Measurements from ENCODE around the gene TECTB. TPM values are rescaled to one million over a fixed set of nuclear protein-coding genes. Genes with fewer than 3 reads are reported as not detected.

The TECTB gene
- total RNA-seq, 1 experiment from 2014 or later = not detected

- H3K27me3 Mint-ChIP-seq (ENCODE audit: insufficient read depth, unreplicated experiment) = no peaks in the 10 kb centered on the region
- peaks cover 3% of the 10 kb centered on the region for H3K4me1 Mint-ChIP-seq (ENCODE audit: insufficient read depth, unreplicated experiment)
- DNase-seq (ENCODE audit: unreplicated experiment) = no peak
- TF ChIP-seq CTCF (IDR thresholded peaks at IDR 0.05; ENCODE audit: unreplicated experiment) = no peak
- BruUV-seq (replicated peaks) = no TSS peak
- H3K9me3 Mint-ChIP-seq (ENCODE audit: unreplicated experiment) = no peaks in the 10 kb centered on the region
- H3K27ac Mint-ChIP-seq (ENCODE audit: low read depth, unreplicated experiment) = no peak overlapping the region
- CTCF ChIA-PET = interaction anchor here (0.7 to 1.2 kb wide), 2 partner anchors 187 to 190 kb away, joined by 3 to 4 read pairs; no protein-coding TSS in a partner anchor
- H3K4me3 Mint-ChIP-seq (ENCODE audit: unreplicated experiment) = no peak overlapping the region
- POLR2A ChIA-PET = no interaction called here
- H3K36me3 Mint-ChIP-seq (ENCODE audit: insufficient read depth, unreplicated experiment) = no peaks in the 10 kb centered on the region
- intact Hi-C loops (cut with micrococcal nuclease) = no loop called here
Measured at GRCh38 chr10:112327678-112328077, 44.5 kb downstream of the TECTB start.

GRCh38 chr10:112330162-112330561 lies 47.0 kb downstream of the TECTB start:
- intact Hi-C loops (cut with micrococcal nuclease) = no loop called here
- ChIA-PET POLR2A (interaction anchor here (0.7 to 1.7 kb wide), 3 partner anchors 18 to 146 kb away, joined by 3 to 8 read pairs (median 4); partner anchors contain the start of gene GPAM), CTCF (interaction anchor here (0.7 to 2.0 kb wide), 3 partner anchors 15 to 105 kb away, joined by 3 to 7 read pairs (median 6); no protein-coding TSS in a partner anchor)
- Mint-ChIP-seq H3K27ac (ENCODE audit: low read depth, unreplicated experiment) (no peak overlapping the region), H3K36me3 (ENCODE audit: insufficient read depth, unreplicated experiment) (no peaks in the 10 kb centered on the region), H3K4me1 (ENCODE audit: insufficient read depth, unreplicated experiment) (peaks cover 6% of the 10 kb centered on the region), H3K4me3 (ENCODE audit: unreplicated experiment) (no peak overlapping the region), H3K27me3 (ENCODE audit: insufficient read depth, unreplicated experiment) (no peaks in the 10 kb centered on the region), H3K9me3 (ENCODE audit: unreplicated experiment) (no peaks in the 10 kb centered on the region)
- no peak for DNase-seq (ENCODE audit: unreplicated experiment)
- no TSS peak for BruUV-seq (replicated peaks)
- TF ChIP-seq CTCF (IDR thresholded peaks at IDR 0.05; ENCODE audit: unreplicated experiment) = no peak

- BruUV-seq (replicated peaks) = no TSS peak
- CTCF ChIA-PET = interaction anchor here (0.7 to 2.0 kb wide), 3 partner anchors 15 to 104 kb away, joined by 3 to 7 read pairs (median 6); no protein-coding TSS in a partner anchor
Measured at GRCh38 chr10:112330607-112331160, 47.5 kb downstream of the TECTB start.

DNA sequence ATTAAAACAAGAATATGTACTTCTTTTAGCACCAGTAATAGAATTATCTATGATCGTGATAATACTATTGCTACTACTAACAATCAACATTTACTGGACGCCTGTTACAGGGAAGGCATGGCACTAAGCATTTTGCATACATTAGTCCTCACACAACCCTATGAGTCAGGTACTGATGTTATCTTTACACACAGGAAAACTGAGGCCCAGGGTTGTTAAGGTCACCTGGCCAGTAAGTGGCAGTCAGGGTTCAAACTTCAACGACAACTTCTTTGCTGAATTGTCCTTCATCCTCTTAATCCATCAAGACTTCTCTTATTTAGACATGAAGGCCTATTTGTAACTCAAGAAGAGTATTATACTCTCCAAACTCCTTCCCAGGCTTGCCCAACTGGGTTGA lies 48.8 kb downstream of the TECTB start:
- intact Hi-C loops (cut with micrococcal nuclease) = no loop called here
- Mint-ChIP-seq H3K4me3 (ENCODE audit: unreplicated experiment) (no peak overlapping the region), H3K9me3 (ENCODE audit: unreplicated experiment) (no peaks in the 10 kb centered on the region), H3K36me3 (ENCODE audit: insufficient read depth, unreplicated experiment) (peaks cover 2% of the 10 kb centered on the region), H3K4me1 (ENCODE audit: insufficient read depth, unreplicated experiment) (peaks cover 12% of the 10 kb centered on the region), H3K27ac (ENCODE audit: low read depth, unreplicated experiment) (no peak overlapping the region), H3K27me3 (ENCODE audit: insufficient read depth, unreplicated experiment) (no peaks in the 10 kb centered on the region)
- no TSS peak for BruUV-seq (replicated peaks)
- CTCF ChIA-PET = interaction anchor here (0.6 to 2.0 kb wide), 4 partner anchors 14 to 24 kb away, joined by 3 to 7 read pairs (median 4); no protein-coding TSS in a partner anchor
- POLR2A ChIA-PET = no interaction called here
- DNase-seq (ENCODE audit: unreplicated experiment) = no peak
- TF ChIP-seq CTCF (IDR thresholded peaks at IDR 0.05; ENCODE audit: unreplicated experiment) = no peak

More at GRCh38 chr10:112330607-112331160, 47.5 kb downstream of the TECTB start:
- TF ChIP-seq CTCF (IDR thresholded peaks at IDR 0.05; ENCODE audit: unreplicated experiment) = no peak
- POLR2A ChIA-PET = interaction anchor here (0.6 to 1.7 kb wide), 5 partner anchors 18 to 1087 kb away, joined by 3 to 8 read pairs (median 4); partner anchors contain the start of gene GPAM
- Mint-ChIP-seq H3K36me3 (ENCODE audit: insufficient read depth, unreplicated experiment) (no peaks in the 10 kb centered on the region), H3K4me1 (ENCODE audit: insufficient read depth, unreplicated experiment) (peaks cover 9% of the 10 kb centered on the region), H3K27ac (ENCODE audit: low read depth, unreplicated experiment) (no peak overlapping the region), H3K27me3 (ENCODE audit: insufficient read depth, unreplicated experiment) (no peaks in the 10 kb centered on the region), H3K4me3 (ENCODE audit: unreplicated experiment) (no peak overlapping the region), H3K9me3 (ENCODE audit: unreplicated experiment) (no peaks in the 10 kb centered on the region)
- intact Hi-C loops (cut with micrococcal nuclease) = no loop called here
- DNase-seq (ENCODE audit: unreplicated experiment) = no peak
